GM12878 (cell line): ENCODE results near the gene MYBPC1. TPM values are rescaled to one million over a fixed set of nuclear protein-coding genes. Genes with fewer than 3 reads are reported as not detected.
"Not testable (repeated sequence)": the region's sequence is repeated elsewhere in the genome, so short reads cannot be mapped to it uniquely, and the experiment has no call there.

Experiments used
- ATAC-seq: fragments of 200-7000 bp; cut with Tn5 transposase; 3 replicates; pipeline ENCODE4 v1.9.1; 2020; ENCODE audit warnings: mild to moderate bottlenecking, moderate library complexity
- BruUV-seq: library from RNA; stranded (reverse); fragments of 400-500 nt; replicated peaks from 2 replicates; lab custom pipeline; 2021; lab: Mats Ljungman, UMichigan
- CTCF ChIA-PET: fragments of 300-600 bp; sonication (Branson Sonifier 250); formaldehyde crosslinking; extraction: SDS; loops from one replicate; lab custom pipeline; 2021; ENCODE audit warnings: inconsistent platforms; lab: Yijun Ruan, JAX
- POLR2A ChIA-PET: fragments of 350-600 bp; formaldehyde crosslinking; extraction: SDS; loops from one replicate; lab custom pipeline; 2021; ENCODE audit warnings: inconsistent platforms; lab: Charles Lee
- RAD21 ChIA-PET: fragments of 300-600 bp; sonication (Branson Sonifier 250); formaldehyde crosslinking; loops from one replicate; lab custom pipeline; 2023; ENCODE audit warnings: antibody characterized with exemption; ENCODE audit not compliant: unreplicated experiment; lab: Charles Lee
- SMC1A ChIA-PET: fragments of 300-600 bp; sonication (Branson Sonifier 250); formaldehyde crosslinking; loops from one replicate; lab custom pipeline; 2023; ENCODE audit not compliant: unreplicated experiment, uncharacterized antibody; lab: Charles Lee
- DNase-seq: peaks from one replicate; pipeline ENCODE4 v3.0.0-alpha.2; 2011; ENCODE audit warnings: low read depth, low spot score
- FAIRE-seq: peaks from 3 replicates; lab custom pipeline; 2011; peaks lifted over from hg19 to GRCh38; lab: Jason Lieb, UNC
- H2AFZ ChIP-seq: 2 replicates; pipeline ENCODE4 v1.6.0; 2011; ENCODE audit warnings: low read depth, low read length, control low read depth; ENCODE audit not compliant: control insufficient read depth
- H3K27ac ChIP-seq: 2 replicates; pipeline ENCODE4 v1.5.1; 2011; ENCODE audit warnings: control low read depth; ENCODE audit not compliant: control insufficient read depth, insufficient read depth
- H3K27me3 ChIP-seq, 2 experiments: replicated peaks in 1 of 2; 2 replicates each; pipeline versions ENCODE4 v1.6.0 to v1.6.1; 2011; ENCODE audit warnings: low read length in 1 of 2; ENCODE audit not compliant: control insufficient read depth in 2 of 2, insufficient read depth in 2 of 2
- H3K36me3 ChIP-seq, 2 experiments: 2 replicates each; pipeline ENCODE4 v1.5.1; 2011; ENCODE audit warnings: low read length in 1 of 2; ENCODE audit not compliant: control insufficient read depth in 2 of 2, insufficient read depth in 2 of 2
- H3K4me1 ChIP-seq: 2 replicates; pipeline ENCODE4 v1.6.1; 2011; ENCODE audit warnings: mild to moderate bottlenecking, low read length, moderate library complexity, mixed read lengths; ENCODE audit not compliant: control insufficient read depth, insufficient read depth
- H3K4me2 ChIP-seq: 2 replicates; pipeline ENCODE4 v1.6.0; 2011; ENCODE audit warnings: control low read depth; ENCODE audit not compliant: control insufficient read depth, insufficient read depth
- H3K4me3 ChIP-seq: fragments of 200-600 bp; sonication (generic); 2 replicates; pipeline ENCODE4 v1.5.1; 2016
- H3K79me2 ChIP-seq: 2 replicates; pipeline ENCODE4 v1.6.0; 2011; ENCODE audit warnings: low read length; ENCODE audit not compliant: control insufficient read depth, insufficient read depth
- H3K9ac ChIP-seq: 2 replicates; pipeline ENCODE4 v1.8.0; 2011; ENCODE audit warnings: low read length, control low read depth, mixed read lengths; ENCODE audit not compliant: control insufficient read depth, insufficient read depth
- H3K9me3 ChIP-seq: replicated peaks from 3 replicates; pipeline ENCODE4 v1.5.1; 2011; ENCODE audit warnings: mild to moderate bottlenecking, low read length; ENCODE audit not compliant: control insufficient read depth, insufficient read depth
- H4K20me1 ChIP-seq: 2 replicates; pipeline ENCODE4 v1.6.0; 2011; ENCODE audit not compliant: control insufficient read depth, insufficient read depth
- WGBS: methylation state at CpG from one replicate; pipeline ENCODE4 v1.1.6; 2016; ENCODE audit warnings: low lambda C conversion rate; ENCODE audit not compliant: insufficient replicate concordance, insufficient coverage; ENCODE audit errors: missing lambda C conversion rate; 5-methylcytosine and 5-hydroxymethylcytosine counted together
- in situ Hi-C: fragments of 300-500 bp; cut with MboI; formaldehyde crosslinking; loops from 9 replicates; pipeline ENCODE4 v1.14.3; 2018; ENCODE audit warnings: mixed read lengths
- intact Hi-C: fragments of 100-400 bp; cut with micrococcal nuclease; formaldehyde crosslinking; loops from one replicate; pipeline ENCODE4 v1.14.2; 2022; ENCODE audit not compliant: unreplicated experiment
- polyA plus RNA-seq, 11 experiments: library from polyadenylated mRNA; depleted of rRNA in 4 of 11; unstranded in 6 of 11; stranded (reverse) in 5 of 11; fragments of >200 nt; fragmentation: Nextera tagmentation in 4 of 11; fragmentation: Illumina TruSeq in 1 of 11; extraction: Ambion mirVana in 4 of 11; extraction: Trizol in 1 of 11; gene quantifications; 1 replicate in 1 of 11; 2 replicates in 10 of 11; pipeline versions ENCODE4 v1.2.1 to v1.2.3, GENCODE V29; 2011 to 2016; ENCODE audit warnings: inconsistent platforms in 2 of 11, missing spikeins in 2 of 11, low read depth in 1 of 11
- small RNA-seq: library from RNA; depleted of rRNA; stranded (forward); fragments of <200 nt; gene quantifications from one replicate; pipeline ENCODE3, GENCODE V24; 2014
- total RNA-seq, 4 experiments: library from RNA; depleted of rRNA in 3 of 4; stranded (reverse); fragments of >200 nt in 3 of 4; fragmentation: Illumina TruSeq in 1 of 4; extraction: Trizol in 1 of 4; gene quantifications; 2 replicates each; pipeline versions ENCODE4 v1.2.1 to v1.2.3, GENCODE V29; 2013 to 2021

The MYBPC1 gene
- total and polyA plus RNA-seq, 10 of the 15 experiments (the other 5 are each of a cell fraction or from before 2014, with no cell fraction given): not detected

GRCh38 chr12:101734482-101734881 lies 139.7 kb downstream of the MYBPC1 start:
- H3K9ac ChIP-seq, in situ Hi-C loops, ATAC-seq, RAD21 ChIA-PET, BruUV-seq, H3K4me3 ChIP-seq, H4K20me1 ChIP-seq, H3K9me3 ChIP-seq, H3K27me3 ChIP-seq, POLR2A ChIA-PET, FAIRE-seq, H2AFZ ChIP-seq, DNase-seq, H3K4me1 ChIP-seq, CTCF ChIA-PET, H3K36me3 ChIP-seq, H3K79me2 ChIP-seq, intact Hi-C loops, H3K4me2 ChIP-seq, H3K27ac ChIP-seq: not testable (repeated sequence)
- 93% methylated on average over 5 of the region's 5 CpGs for WGBS
- SMC1A ChIA-PET: interaction anchor here (1.5 kb wide), 1 partner anchor 9 kb away, joined by 5 read pairs; no protein-coding TSS in a partner anchor

Small RNA genes lying within 50 kb of the gene (small RNA-seq; reads per million reads assigned to genes)
- not detected for gene RNY1P16

Other genes starting within 250 kb of the MYBPC1 start
- gene ARL1, start 187.2 kb upstream of the MYBPC1 start, total RNA-seq (2014; rRNA removed): 28.5 and 32.5 TPM in 2 replicates
- 48.4 and 53.8 TPM in 2 replicates for gene ARL1, start 187.2 kb upstream of the MYBPC1 start, total RNA-seq (2014; rRNA removed; fragmentation: Illumina TruSeq; extraction: Trizol)
- gene ARL1, start 187.2 kb upstream of the MYBPC1 start, total RNA-seq (2021): 54.0 and 54.5 TPM in 2 replicates
- gene ARL1, start 187.2 kb upstream of the MYBPC1 start, polyA plus RNA-seq (2011; rRNA removed): 83.2 and 114 TPM in 2 replicates
- 65.4 and 90.5 TPM in 2 replicates for gene ARL1, start 187.2 kb upstream of the MYBPC1 start, polyA plus RNA-seq (2014; fragmentation: Illumina TruSeq; extraction: Trizol)
- gene ARL1, start 187.2 kb upstream of the MYBPC1 start, polyA plus RNA-seq (2014; fragmentation: Nextera tagmentation; extraction: Ambion mirVana): 10 to 100 TPM; 84.5 to 95.0 TPM
- 49.0 and 53.5 TPM in 2 replicates for gene ARL1, start 187.2 kb upstream of the MYBPC1 start, polyA plus RNA-seq (2014; rRNA removed)
- 10 to 100 TPM; 66.0 to 68.5 TPM for gene ARL1, start 187.2 kb upstream of the MYBPC1 start, polyA plus RNA-seq (2016; fragmentation: Nextera tagmentation; extraction: Ambion mirVana)
- gene SPIC, start 119.6 kb upstream of the MYBPC1 start, total RNA-seq (2014; rRNA removed): 0.11 TPM in 1 of 2 replicates, not detected in the other
- 0.36 TPM in 1 of 2 replicates, not detected in the other for gene SPIC, start 119.6 kb upstream of the MYBPC1 start, total RNA-seq (2014; rRNA removed; fragmentation: Illumina TruSeq; extraction: Trizol)
- gene SPIC, start 119.6 kb upstream of the MYBPC1 start, total RNA-seq (2021): 0.29 TPM in 1 of 2 replicates, not detected in the other
- gene SPIC, start 119.6 kb upstream of the MYBPC1 start, polyA plus RNA-seq (2011; rRNA removed): 2.2 TPM in 2 replicates
- not detected in 2 replicates for gene SPIC, start 119.6 kb upstream of the MYBPC1 start, polyA plus RNA-seq (2014; fragmentation: Illumina TruSeq; extraction: Trizol)
- under 1 TPM; 0.07 to 0.14 TPM for gene SPIC, start 119.6 kb upstream of the MYBPC1 start, polyA plus RNA-seq (2014; fragmentation: Nextera tagmentation; extraction: Ambion mirVana)
- not detected in 2 replicates for gene SPIC, start 119.6 kb upstream of the MYBPC1 start, polyA plus RNA-seq (2014; rRNA removed)
- under 1 TPM in 1 of 2 experiments, not detected in 1; 0.21 TPM for gene SPIC, start 119.6 kb upstream of the MYBPC1 start, polyA plus RNA-seq (2016; fragmentation: Nextera tagmentation; extraction: Ambion mirVana)
- 6.8 and 8.4 TPM in 2 replicates for gene CHPT1, start 102.7 kb downstream of the MYBPC1 start, total RNA-seq (2014; rRNA removed)
- 3.6 and 4.1 TPM in 2 replicates for gene CHPT1, start 102.7 kb downstream of the MYBPC1 start, total RNA-seq (2014; rRNA removed; fragmentation: Illumina TruSeq; extraction: Trizol)
- 5.2 and 5.3 TPM in 2 replicates for gene CHPT1, start 102.7 kb downstream of the MYBPC1 start, total RNA-seq (2021)
- gene CHPT1, start 102.7 kb downstream of the MYBPC1 start, polyA plus RNA-seq (2011; rRNA removed): 4.3 and 4.9 TPM in 2 replicates
- gene CHPT1, start 102.7 kb downstream of the MYBPC1 start, polyA plus RNA-seq (2014; fragmentation: Illumina TruSeq; extraction: Trizol): 2.7 and 3.4 TPM in 2 replicates
- gene CHPT1, start 102.7 kb downstream of the MYBPC1 start, polyA plus RNA-seq (2014; fragmentation: Nextera tagmentation; extraction: Ambion mirVana): 1 to 10 TPM in 1 of 2 experiments, under 1 TPM in 1; 0.85 to 1.7 TPM
- 4.3 and 4.5 TPM in 2 replicates for gene CHPT1, start 102.7 kb downstream of the MYBPC1 start, polyA plus RNA-seq (2014; rRNA removed)
- gene CHPT1, start 102.7 kb downstream of the MYBPC1 start, polyA plus RNA-seq (2016; fragmentation: Nextera tagmentation; extraction: Ambion mirVana): 10 to 100 TPM in 1 of 2 experiments, 1 to 10 TPM in 1; 1.5 to 10.2 TPM
- gene SYCP3, start 144.5 kb downstream of the MYBPC1 start, total RNA-seq (2014; rRNA removed): 0.17 and 0.54 TPM in 2 replicates
- gene SYCP3, start 144.5 kb downstream of the MYBPC1 start, total RNA-seq (2014; rRNA removed; fragmentation: Illumina TruSeq; extraction: Trizol): 0.32 and 0.45 TPM in 2 replicates
- 0.05 and 0.28 TPM in 2 replicates for gene SYCP3, start 144.5 kb downstream of the MYBPC1 start, total RNA-seq (2021)
- gene SYCP3, start 144.5 kb downstream of the MYBPC1 start, polyA plus RNA-seq (2011; rRNA removed): 0.12 and 0.42 TPM in 2 replicates
- 0.15 TPM in 1 of 2 replicates, not detected in the other for gene SYCP3, start 144.5 kb downstream of the MYBPC1 start, polyA plus RNA-seq (2014; fragmentation: Illumina TruSeq; extraction: Trizol)
- under 1 TPM; 0.55 to 0.58 TPM for gene SYCP3, start 144.5 kb downstream of the MYBPC1 start, polyA plus RNA-seq (2014; fragmentation: Nextera tagmentation; extraction: Ambion mirVana)
- gene SYCP3, start 144.5 kb downstream of the MYBPC1 start, polyA plus RNA-seq (2014; rRNA removed): 0.13 and 0.24 TPM in 2 replicates
- gene SYCP3, start 144.5 kb downstream of the MYBPC1 start, polyA plus RNA-seq (2016; fragmentation: Nextera tagmentation; extraction: Ambion mirVana): under 1 TPM; 0.08 to 0.25 TPM
- 32.0 and 33.6 TPM in 2 replicates for gene GNPTAB, start 236.0 kb downstream of the MYBPC1 start, total RNA-seq (2014; rRNA removed)
- 36.8 and 38.9 TPM in 2 replicates for gene GNPTAB, start 236.0 kb downstream of the MYBPC1 start, total RNA-seq (2014; rRNA removed; fragmentation: Illumina TruSeq; extraction: Trizol)
- gene GNPTAB, start 236.0 kb downstream of the MYBPC1 start, total RNA-seq (2021): 31.3 and 36.0 TPM in 2 replicates
- gene GNPTAB, start 236.0 kb downstream of the MYBPC1 start, polyA plus RNA-seq (2011; rRNA removed): 37.4 and 52.1 TPM in 2 replicates
- gene GNPTAB, start 236.0 kb downstream of the MYBPC1 start, polyA plus RNA-seq (2014; fragmentation: Illumina TruSeq; extraction: Trizol): 36.8 and 43.9 TPM in 2 replicates
- gene GNPTAB, start 236.0 kb downstream of the MYBPC1 start, polyA plus RNA-seq (2014; fragmentation: Nextera tagmentation; extraction: Ambion mirVana): 10 to 100 TPM in 1 of 2 experiments, 1 to 10 TPM in 1; 9.8 to 10.5 TPM
- gene GNPTAB, start 236.0 kb downstream of the MYBPC1 start, polyA plus RNA-seq (2014; rRNA removed): 21.5 and 24.9 TPM in 2 replicates
- 10 to 100 TPM; 34.5 to 38.0 TPM for gene GNPTAB, start 236.0 kb downstream of the MYBPC1 start, polyA plus RNA-seq (2016; fragmentation: Nextera tagmentation; extraction: Ambion mirVana)